Spleen (tissue), 11 donors: ENCODE measurements around the gene MR1. TPM values are rescaled to one million over a fixed set of nuclear protein-coding genes. Genes with fewer than 3 reads are reported as not detected.
A peak's percentile ranks its signal among the peaks of the same experiment; 100 is the strongest.

Experiments used
- DNase-seq: peaks from one replicate; pipeline ENCODE4 v3.0.0-alpha.2; 2020
- H3K27ac ChIP-seq, 8 donors: fragments of 200-600 bp; sonication (generic) in 7 of 8; 1 replicate in 4 of 8; 2 replicates in 4 of 8; pipeline versions ENCODE4 v1.5.0 to v1.8.0; 2016 to 2021; ENCODE audit warnings: inconsistent platforms in 4 of 8, mild to moderate bottlenecking in 4 of 8, moderate library complexity in 1 of 8
- H3K27me3 ChIP-seq, 7 donors: fragments of 200-600 bp; sonication (generic) in 6 of 7; replicated peaks in 1 of 7; 1 replicate in 4 of 7; 2 replicates in 3 of 7; pipeline versions ENCODE4 v1.5.0 to v1.8.0; 2016 to 2021; ENCODE audit warnings: inconsistent platforms in 3 of 7, mild to moderate bottlenecking in 1 of 7
- H3K36me3 ChIP-seq, 6 donors: fragments of 200-600 bp; sonication (generic) in 5 of 6; 1 replicate in 4 of 6; 2 replicates in 2 of 6; pipeline versions ENCODE4 v1.5.0 to v1.8.0; 2016 to 2021; ENCODE audit warnings: inconsistent platforms in 2 of 6
- H3K4me1 ChIP-seq, 6 donors: fragments of 200-600 bp; sonication (generic) in 5 of 6; 1 replicate in 3 of 6; 2 replicates in 3 of 6; pipeline versions ENCODE4 v1.5.0 to v1.8.0; 2016 to 2021; ENCODE audit warnings: inconsistent platforms in 3 of 6
- H3K4me3 ChIP-seq, 8 donors: fragments of 200-600 bp; sonication (generic) in 7 of 8; 1 replicate in 4 of 8; 2 replicates in 4 of 8; pipeline versions ENCODE4 v1.5.0 to v1.8.0; 2016 to 2021; ENCODE audit warnings: inconsistent platforms in 4 of 8, mild to moderate bottlenecking in 4 of 8, moderate library complexity in 2 of 8
- H3K9me3 ChIP-seq, 8 donors: fragments of 200-600 bp; sonication (generic) in 7 of 8; 1 replicate in 4 of 8; 2 replicates in 4 of 8; pipeline versions ENCODE4 v1.5.0 to v1.8.0; 2016 to 2021; ENCODE audit warnings: inconsistent platforms in 4 of 8
- CTCF ChIP-seq, 11 experiments: fragments of 200-600 bp in 7 of 11; fragments of 450-650 bp in 4 of 11; sonication (generic) in 4 of 11; IDR thresholded peaks in 8 of 11; conservative IDR thresholded peaks in 3 of 11; 1 replicate in 7 of 11; 2 replicates in 4 of 11; pipeline versions ENCODE4 v1.4.0 to v1.8.0; 2016 to 2021; ENCODE audit warnings: antibody characterized with exemption in 11 of 11, inconsistent platforms in 4 of 11, mild to moderate bottlenecking in 1 of 11
- POLR2A ChIP-seq, 3 donors: fragments of 450-650 bp; IDR thresholded peaks; one replicate each; pipeline ENCODE4 v1.5.1; 2017; ENCODE audit warnings: antibody characterized with exemption in 3 of 3, mild to moderate bottlenecking in 1 of 3
- POLR2AphosphoS5 ChIP-seq, 3 donors: sonication (generic); formaldehyde crosslinking; IDR thresholded peaks; one replicate each; pipeline ENCODE4 v1.5.1; 2017; ENCODE audit warnings: antibody characterized with exemption in 3 of 3
- WGBS, 5 donors: extraction: QIAGEN DNeasy Blood & Tissue Kit in 3 of 5; methylation state at CpG; one replicate each; pipeline versions ENCODE4 v1.1.5 to v1.1.7; 2013 to 2018; 5-methylcytosine and 5-hydroxymethylcytosine counted together
- intact Hi-C: fragments of 100-400 bp; cut with DNase I; formaldehyde crosslinking; loops from one replicate; pipeline ENCODE4 v1.15.0; 2023; ENCODE audit warnings: low total_unique reads
- polyA plus RNA-seq, 3 donors: library from polyadenylated mRNA; stranded (reverse); fragments of 200-250 nt; gene quantifications; one replicate each; pipeline ENCODE4 v1.2.1, GENCODE V29; 2013
- total RNA-seq, 7 donors: library from RNA; depleted of rRNA in 3 of 7; stranded (reverse); fragments of >200 nt in 3 of 7; fragmentation: NEBNext Ultra II Directional in 4 of 7; extraction: Animal tissue kit (Norgen Biotek cat#: 25700) in 4 of 7; gene quantifications; one replicate each; pipeline versions ENCODE4 v1.1.0 to v1.2.1, GENCODE V29; 2016 to 2021
- donor health status: healthy with polysubstance abuse.
- donor health status: DM: no; HTN: no; CAD: no; lungs with moderate emphysema.
- donor health status: DM: no; HTN: no; CAD: no.
- donor health status: Bipolar disorder and iron deficiency.
- donor health status: healthy.
- donor health status: DM: no; HTN: no; CAD: no.
- donor health status: DM: yes; HTN: yes; CAD: no.

The MR1 gene
- total and polyA plus RNA-seq, 10 donors = 4.9 to 35.6 (median 24.0) TPM

GRCh38 chr1:181089017-181089675 lies 55.4 kb downstream of the MR1 start:
- H3K27me3 ChIP-seq = no peaks in the 10 kb centered on the region
- TF ChIP-seq POLR2AphosphoS5 (IDR thresholded peaks at IDR 0.05) (no peak), POLR2A (IDR thresholded peaks at IDR 0.05) (no peak)
- peak; percentile 92 for DNase-seq
- WGBS, 5 donors = 0 to 1% (median 1%) methylated on average over 54 to 97 of the region's 97 CpGs
- intact Hi-C loops = no loop called here
- H3K4me3 ChIP-seq = peak overlapping the region; percentile 85 to 96 (median 89)
- peak overlapping the region; percentile 90 to 95 (median 94) for H3K27ac ChIP-seq
- peaks cover 36 to 68% (median 59%) of the 10 kb centered on the region in 6 donors for H3K4me1 ChIP-seq
- no peaks in the 10 kb centered on the region for H3K9me3 ChIP-seq
- peaks cover 0 to 26% (median 3%) of the 10 kb centered on the region in 6 donors for H3K36me3 ChIP-seq

- peak; percentile 67 to 86 (median 85) for TF ChIP-seq POLR2AphosphoS5 (IDR thresholded peaks at IDR 0.05)
- TF ChIP-seq CTCF (IDR thresholded peaks at IDR 0.05 in 8 of 11, conservative IDR thresholded peaks at IDR 0.05 in 3 of 11) = peak in 2 of 11 experiments; percentile 15 to 21
- peak in 1 of 3 donors; percentile 71 for TF ChIP-seq POLR2A (IDR thresholded peaks at IDR 0.05)
- intact Hi-C loops = no loop called here
- peaks cover 36 to 70% (median 62%) of the 10 kb centered on the region in 6 donors for H3K4me1 ChIP-seq
- H3K9me3 ChIP-seq = no peaks in the 10 kb centered on the region
- H3K27me3 ChIP-seq = no peaks in the 10 kb centered on the region
- H3K36me3 ChIP-seq = peaks cover 0 to 33% (median 5%) of the 10 kb centered on the region in 6 donors
- DNase-seq = peak; percentile 93
- peak overlapping the region; percentile 90 to 95 (median 94) for H3K27ac ChIP-seq
- 0 to 1% (median 0%) methylated on average over 34 to 48 of the region's 48 CpGs for WGBS, 5 donors
- peak overlapping the region; percentile 85 to 96 (median 89) for H3K4me3 ChIP-seq
Observed at GRCh38 chr1:181089676-181090544, 56.1 kb downstream of the MR1 start.

GRCh38 chr1:181090641-181091126 lies 56.9 kb downstream of the MR1 start:
- intact Hi-C loops = no loop called here
- H3K9me3 ChIP-seq = no peaks in the 10 kb centered on the region
- peaks cover 0 to 39% (median 7%) of the 10 kb centered on the region in 6 donors for H3K36me3 ChIP-seq
- peaks cover 36 to 77% (median 70%) of the 10 kb centered on the region in 6 donors for H3K4me1 ChIP-seq
- H3K27ac ChIP-seq = peak overlapping the region; percentile 90 to 95 (median 94)
- WGBS, 5 donors = 16 to 23% (median 21%) methylated on average over 9 of the region's 9 CpGs
- no peak for DNase-seq
- H3K4me3 ChIP-seq = peak overlapping the region; percentile 85 to 96 (median 89)
- TF ChIP-seq POLR2A (IDR thresholded peaks at IDR 0.05) (no peak), POLR2AphosphoS5 (IDR thresholded peaks at IDR 0.05) (no peak), CTCF (IDR thresholded peaks at IDR 0.05 in 8 of 11, conservative IDR thresholded peaks at IDR 0.05 in 3 of 11) (no peak)
- no peaks in the 10 kb centered on the region for H3K27me3 ChIP-seq

GRCh38 chr1:181091309-181092040 lies 57.7 kb downstream of the MR1 start:
- WGBS, 5 donors = 61 to 80% (median 78%) methylated on average over 8 of the region's 8 CpGs
- peaks cover 36 to 85% (median 76%) of the 10 kb centered on the region in 6 donors for H3K4me1 ChIP-seq
- intact Hi-C loops = no loop called here
- TF ChIP-seq POLR2A (IDR thresholded peaks at IDR 0.05) (no peak), CTCF (IDR thresholded peaks at IDR 0.05 in 8 of 11, conservative IDR thresholded peaks at IDR 0.05 in 3 of 11) (no peak), POLR2AphosphoS5 (IDR thresholded peaks at IDR 0.05) (no peak)
- DNase-seq = no peak
- H3K4me3 ChIP-seq = peak overlapping the region; percentile 85 to 96 (median 89)
- peak overlapping the region; percentile 90 to 95 (median 94) for H3K27ac ChIP-seq
- H3K36me3 ChIP-seq = peaks cover 0 to 39% (median 7%) of the 10 kb centered on the region in 6 donors
- no peaks in the 10 kb centered on the region for H3K9me3 ChIP-seq
- H3K27me3 ChIP-seq = no peaks in the 10 kb centered on the region
